Astrocyte (in vitro differentiated cells and primary cell): ENCODE results near the gene SMIM15. TPM values are rescaled to one million over a fixed set of nuclear protein-coding genes. Genes with fewer than 3 reads are reported as not detected.
A peak's percentile ranks its signal among the peaks of the same experiment; 100 is the strongest.
"Not testable (repeated sequence)": the region's sequence is repeated elsewhere in the genome, so short reads cannot be mapped to it uniquely, and the experiment has no call there.

ENCODE experiments used
- DNase-seq: peaks from one replicate; pipeline ENCODE4 v3.0.0-alpha.2; 2010; ENCODE audit warnings: low read depth
- FAIRE-seq: peaks from 2 replicates; lab custom pipeline; 2011; peaks lifted over from hg19 to GRCh38; lab: Jason Lieb, UNC
- H2AFZ ChIP-seq: 2 replicates; pipeline ENCODE4 v1.6.0; 2012; ENCODE audit warnings: low read depth, low read length, inconsistent platforms
- H3K27ac ChIP-seq: 2 replicates; pipeline ENCODE4 v1.5.1; 2011; ENCODE audit warnings: low read depth, low read length, inconsistent platforms
- H3K27me3 ChIP-seq: 2 replicates; pipeline ENCODE4 v1.6.0; 2011; ENCODE audit warnings: low read length, inconsistent platforms; ENCODE audit not compliant: insufficient read depth
- H3K36me3 ChIP-seq: 2 replicates; pipeline ENCODE4 v1.5.1; 2011; ENCODE audit warnings: low read length, inconsistent platforms; ENCODE audit not compliant: insufficient read depth
- H3K4me1 ChIP-seq: 2 replicates; pipeline ENCODE4 v1.5.1; 2011; ENCODE audit warnings: low read length, inconsistent platforms; ENCODE audit not compliant: insufficient read depth
- H3K4me2 ChIP-seq: 2 replicates; pipeline ENCODE4 v1.6.0; 2012; ENCODE audit warnings: low read length, inconsistent platforms
- H3K4me3 ChIP-seq: 2 replicates; pipeline ENCODE4 v1.5.1; 2011; ENCODE audit warnings: low read depth, mild to moderate bottlenecking, low read length, inconsistent platforms; ENCODE audit not compliant: insufficient read depth
- H3K79me2 ChIP-seq: 2 replicates; pipeline ENCODE4 v1.6.0; 2012; ENCODE audit warnings: mild to moderate bottlenecking, low read length, inconsistent platforms; ENCODE audit not compliant: insufficient read depth
- H3K9ac ChIP-seq: 2 replicates; pipeline ENCODE4 v1.6.0; 2012; ENCODE audit warnings: mild to moderate bottlenecking, low read length, inconsistent platforms
- H3K9me3 ChIP-seq: 2 replicates; pipeline ENCODE4 v1.5.1; 2012; ENCODE audit warnings: low read depth, mild to moderate bottlenecking, low read length, inconsistent platforms; ENCODE audit not compliant: insufficient read depth
- H4K20me1 ChIP-seq: 2 replicates; pipeline ENCODE4 v1.6.0; 2012; ENCODE audit warnings: low read length, inconsistent platforms; ENCODE audit not compliant: insufficient read depth
- H3K27ac Mint-ChIP-seq: one replicate; pipeline ENCODE4 v1.8.0; 2021; ENCODE audit warnings: mild to moderate bottlenecking, mixed read lengths; ENCODE audit not compliant: unreplicated experiment
- H3K27me3 Mint-ChIP-seq: one replicate; pipeline ENCODE4 v1.8.0; 2021; ENCODE audit warnings: low read depth, mixed read lengths; ENCODE audit not compliant: unreplicated experiment
- H3K36me3 Mint-ChIP-seq: one replicate; pipeline ENCODE4 v1.8.0; 2021; ENCODE audit warnings: low read depth, mixed read lengths; ENCODE audit not compliant: unreplicated experiment
- H3K4me1 Mint-ChIP-seq: one replicate; pipeline ENCODE4 v1.8.0; 2021; ENCODE audit warnings: low read depth, mixed read lengths; ENCODE audit not compliant: unreplicated experiment
- H3K4me3 Mint-ChIP-seq: one replicate; pipeline ENCODE4 v1.8.0; 2021; ENCODE audit warnings: mild to moderate bottlenecking, moderate library complexity, mixed read lengths; ENCODE audit not compliant: unreplicated experiment
- H3K9me3 Mint-ChIP-seq: one replicate; pipeline ENCODE4 v1.8.0; 2021; ENCODE audit warnings: mild to moderate bottlenecking, mixed read lengths; ENCODE audit not compliant: unreplicated experiment
- EZH2 ChIP-seq: IDR thresholded peaks from 2 replicates; pipeline ENCODE4 v1.6.1; 2012; ENCODE audit warnings: mild to moderate bottlenecking, low read length, inconsistent platforms; ENCODE audit not compliant: insufficient read depth
- total RNA-seq: library from RNA; stranded (reverse); gene quantifications from 2 replicates; pipeline ENCODE4 v1.2.1, GENCODE V29; 2021
- TF ChIP-seq, protein P1 (sequence below): IDR thresholded peaks from 2 replicates; pipeline ENCODE4 v1.5.1; 2011; ENCODE audit warnings: low read depth, mild to moderate bottlenecking, inconsistent platforms, low read length, moderate library complexity; ENCODE audit not compliant: insufficient read depth

Gene SMIM15
- total RNA-seq, 1 donor from 2014 or later: 86.6 TPM

DNA sequence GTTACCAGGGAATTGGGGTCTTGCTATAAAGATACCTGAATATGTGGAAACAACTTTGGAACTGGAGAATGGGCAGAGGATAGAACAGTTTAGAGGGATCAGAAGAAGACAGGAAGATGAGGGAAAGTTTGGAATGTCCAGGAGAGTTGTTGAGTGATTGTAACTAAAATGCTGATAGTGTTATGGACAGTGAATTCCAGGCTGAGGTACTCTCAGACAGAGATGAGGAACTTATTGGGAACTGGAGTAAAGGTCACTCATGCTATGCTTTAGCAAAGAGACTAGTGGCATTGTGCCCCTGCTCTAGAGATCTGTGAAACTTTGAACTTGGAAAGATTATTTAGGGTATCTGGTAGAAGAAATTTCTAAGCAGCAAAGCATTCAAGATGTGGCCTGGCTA is 25.1 kb upstream of the SMIM15 start:
- H3K79me2 ChIP-seq, H3K4me1 Mint-ChIP-seq, H3K27me3 ChIP-seq, H3K9ac ChIP-seq, H3K4me1 ChIP-seq, H3K36me3 Mint-ChIP-seq, H3K27me3 Mint-ChIP-seq, FAIRE-seq, H3K9me3 ChIP-seq, H2AFZ ChIP-seq, H3K27ac ChIP-seq, H3K9me3 Mint-ChIP-seq, H3K4me2 ChIP-seq, DNase-seq, H3K4me3 ChIP-seq, H4K20me1 ChIP-seq, H3K36me3 ChIP-seq, H3K27ac Mint-ChIP-seq, H3K4me3 Mint-ChIP-seq: not testable (repeated sequence)

GRCh38 chr5:61186634-61187033 is 24.4 kb upstream of the SMIM15 start:
- FAIRE-seq (no peak), DNase-seq (no peak)
- no peaks in the 10 kb centered on the region for H3K4me1 ChIP-seq
- no peaks in the 10 kb centered on the region for H3K27me3 ChIP-seq
- H3K9me3 ChIP-seq: no peaks in the 10 kb centered on the region
- no peak overlapping the region for H3K4me3 ChIP-seq
- Mint-ChIP-seq H3K9me3 (peaks cover 5% of the 10 kb centered on the region), H3K4me3 (no peak overlapping the region), H3K27me3 (no peaks in the 10 kb centered on the region), H3K27ac (no peak overlapping the region), H3K36me3 (peaks cover 5% of the 10 kb centered on the region), H3K4me1 (peaks cover 2% of the 10 kb centered on the region)
- TF ChIP-seq, protein P1, sequence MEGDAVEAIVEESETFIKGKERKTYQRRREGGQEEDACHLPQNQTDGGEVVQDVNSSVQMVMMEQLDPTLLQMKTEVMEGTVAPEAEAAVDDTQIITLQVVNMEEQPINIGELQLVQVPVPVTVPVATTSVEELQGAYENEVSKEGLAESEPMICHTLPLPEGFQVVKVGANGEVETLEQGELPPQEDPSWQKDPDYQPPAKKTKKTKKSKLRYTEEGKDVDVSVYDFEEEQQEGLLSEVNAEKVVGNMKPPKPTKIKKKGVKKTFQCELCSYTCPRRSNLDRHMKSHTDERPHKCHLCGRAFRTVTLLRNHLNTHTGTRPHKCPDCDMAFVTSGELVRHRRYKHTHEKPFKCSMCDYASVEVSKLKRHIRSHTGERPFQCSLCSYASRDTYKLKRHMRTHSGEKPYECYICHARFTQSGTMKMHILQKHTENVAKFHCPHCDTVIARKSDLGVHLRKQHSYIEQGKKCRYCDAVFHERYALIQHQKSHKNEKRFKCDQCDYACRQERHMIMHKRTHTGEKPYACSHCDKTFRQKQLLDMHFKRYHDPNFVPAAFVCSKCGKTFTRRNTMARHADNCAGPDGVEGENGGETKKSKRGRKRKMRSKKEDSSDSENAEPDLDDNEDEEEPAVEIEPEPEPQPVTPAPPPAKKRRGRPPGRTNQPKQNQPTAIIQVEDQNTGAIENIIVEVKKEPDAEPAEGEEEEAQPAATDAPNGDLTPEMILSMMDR: no peak
- TF ChIP-seq EZH2: no peak
- no peak overlapping the region for H3K27ac ChIP-seq
- no peaks in the 10 kb centered on the region for H3K79me2 ChIP-seq
- no peak overlapping the region for H3K4me2 ChIP-seq
- no peaks in the 10 kb centered on the region for H4K20me1 ChIP-seq
- H3K36me3 ChIP-seq: no peaks in the 10 kb centered on the region
- no peak overlapping the region for H2AFZ ChIP-seq
- no peak overlapping the region for H3K9ac ChIP-seq

- Histone ChIP-seq H3K9ac (no peak overlapping the region), H3K4me2 (no peak overlapping the region), H3K4me1 (no peaks in the 10 kb centered on the region), H3K36me3 (no peaks in the 10 kb centered on the region), H3K9me3 (no peaks in the 10 kb centered on the region), H2AFZ (no peak overlapping the region), H3K4me3 (no peak overlapping the region), H3K27me3 (no peaks in the 10 kb centered on the region), H3K79me2 (no peaks in the 10 kb centered on the region), H4K20me1 (no peaks in the 10 kb centered on the region), H3K27ac (no peak overlapping the region)
- H3K27me3 Mint-ChIP-seq: no peaks in the 10 kb centered on the region
- H3K27ac Mint-ChIP-seq: no peak overlapping the region
- FAIRE-seq: no peak
- H3K4me1 Mint-ChIP-seq: peaks cover 2% of the 10 kb centered on the region
- H3K9me3 Mint-ChIP-seq: peaks cover 5% of the 10 kb centered on the region
- TF ChIP-seq, protein P1: no peak
- no peak for TF ChIP-seq EZH2
- no peak overlapping the region for H3K4me3 Mint-ChIP-seq
- DNase-seq: peak; percentile 35
- peaks cover 5% of the 10 kb centered on the region for H3K36me3 Mint-ChIP-seq
These were observed 22.4 kb upstream of the SMIM15 start for GRCh38 chr5:61184708-61185107.
